ENCODE data around the gene COL5A1.

Gene COL5A1

DNA sequence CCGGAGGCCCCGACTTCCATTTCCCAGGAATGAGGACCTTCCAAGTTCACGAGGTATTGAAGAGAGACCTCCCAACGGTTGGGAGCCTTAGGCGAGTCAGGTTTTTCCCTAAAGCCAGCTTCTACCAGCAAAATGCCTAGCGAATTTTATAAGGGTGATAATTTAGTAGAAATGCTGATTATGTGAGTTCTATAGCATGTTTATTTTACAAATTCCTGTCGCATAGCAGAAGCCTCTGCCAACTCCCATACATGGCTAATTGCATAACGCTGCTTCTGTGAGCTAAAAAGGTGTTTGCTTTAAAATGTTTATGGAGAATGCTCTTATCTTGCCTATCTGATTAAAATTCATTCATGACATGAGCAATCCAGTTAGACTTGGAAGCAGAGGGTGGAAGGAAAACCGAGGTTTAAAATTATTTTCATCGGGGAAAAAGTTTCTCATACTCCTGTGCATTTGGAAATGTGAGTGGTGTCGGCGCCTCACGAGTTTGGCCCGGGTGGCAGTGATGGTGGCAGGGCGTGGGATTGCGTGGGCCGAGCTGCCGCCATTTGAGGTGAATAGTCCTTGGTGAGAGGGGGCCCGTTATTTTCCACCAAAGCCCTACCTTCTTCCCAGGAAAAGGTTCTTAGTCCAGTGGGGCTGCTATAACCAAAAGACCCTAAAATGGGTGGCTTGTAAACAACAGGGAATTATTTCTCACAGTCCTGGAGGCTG is 134.6 kb downstream of the COL5A1 start:
- peaks cover 95% of the 10 kb centered on the region for H3K4me1 ChIP-seq
- no peak overlapping the region for H3K27ac ChIP-seq
- H4K20me1 ChIP-seq, result peaks cover 32% of the 10 kb centered on the region
- TF ChIP-seq Cebpa-rat (IDR thresholded peaks at IDR 0.05), result no peak
- H3K9ac ChIP-seq, result no peak overlapping the region
- H3K9me3 ChIP-seq, result no peaks in the 10 kb centered on the region
- H3K36me3 ChIP-seq, result peaks cover 90% of the 10 kb centered on the region
- H3K27me3 ChIP-seq, result peaks cover 2% of the 10 kb centered on the region; the same call in 1 of the 2 replicates
- no peak overlapping the region for H3K4me3 ChIP-seq
- H3K4me2 ChIP-seq, result no peak overlapping the region

DNA sequence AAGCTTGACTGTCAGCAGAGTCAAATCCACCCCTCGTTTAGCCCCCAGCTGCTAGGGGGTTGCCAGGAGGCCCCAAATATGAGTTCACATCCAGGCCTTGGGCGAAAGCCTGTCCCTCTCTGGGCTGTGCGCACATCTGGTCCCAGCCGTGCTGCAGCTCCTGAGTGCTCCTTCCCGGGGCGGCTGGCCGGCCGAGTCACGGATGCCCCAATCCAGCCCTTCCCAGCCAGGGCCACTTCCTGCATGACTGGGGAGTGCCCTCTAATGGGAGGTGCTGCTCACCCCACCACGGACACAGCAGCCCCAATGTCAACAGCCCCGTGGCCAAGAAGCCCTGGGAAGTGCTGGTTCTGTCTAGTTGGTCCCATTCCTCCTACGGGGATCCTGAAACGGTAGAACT is 135.6 kb downstream of the COL5A1 start:
- Histone ChIP-seq H3K27me3 (peaks cover 5% of the 10 kb centered on the region; the same call in 1 of the 2 replicates), H3K4me2 (peak overlapping the region; percentile 17; the same call in 1 of the 2 replicates), H3K4me3 (no peak overlapping the region), H3K4me1 (peaks cover 95% of the 10 kb centered on the region), H3K36me3 (peaks cover 93% of the 10 kb centered on the region), H3K9me3 (no peaks in the 10 kb centered on the region), H3K9ac (no peak overlapping the region), H4K20me1 (peaks cover 41% of the 10 kb centered on the region), H3K27ac (0 out of 2 replicates have a peak overlapping the region, but pooled peaks have one; percentile 22)
- no peak for TF ChIP-seq Cebpa-rat (IDR thresholded peaks at IDR 0.05)

DNA sequence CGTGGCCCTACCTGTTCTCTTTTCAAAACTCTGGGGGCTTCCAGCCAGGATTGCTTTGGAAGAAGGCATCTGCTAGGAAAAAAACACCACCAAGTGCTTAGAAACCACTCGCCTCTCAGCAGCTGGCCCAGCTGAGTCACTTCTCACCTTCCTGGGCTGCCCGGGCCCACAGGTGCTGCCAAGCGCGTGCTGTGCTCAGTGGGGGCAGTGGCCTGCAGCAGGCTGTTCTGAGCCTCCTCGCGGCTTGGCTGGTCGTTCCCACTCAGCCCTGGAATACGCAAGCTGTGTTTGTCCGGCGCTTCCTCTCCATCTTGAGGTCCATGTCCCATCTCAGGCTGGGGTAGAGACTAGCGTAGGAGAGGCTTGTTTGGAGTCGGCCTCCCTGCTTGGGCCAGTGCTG is 136.6 kb downstream of the COL5A1 start:
- H3K4me1 ChIP-seq, result peaks cover 95% of the 10 kb centered on the region
- no peak overlapping the region for H3K27ac ChIP-seq
- TF ChIP-seq Cebpa-rat (IDR thresholded peaks at IDR 0.05), result no peak
- H3K27me3 ChIP-seq, result peaks cover 5% of the 10 kb centered on the region; the same call in 1 of the 2 replicates
- no peak overlapping the region for H3K4me3 ChIP-seq
- peak overlapping the region; percentile 81; the same call in 1 of the 2 replicates for H3K4me2 ChIP-seq
- no peak overlapping the region for H3K9ac ChIP-seq
- H3K9me3 ChIP-seq, result no peaks in the 10 kb centered on the region
- peaks cover 83% of the 10 kb centered on the region for H3K36me3 ChIP-seq
- peaks cover 51% of the 10 kb centered on the region for H4K20me1 ChIP-seq

DNA sequence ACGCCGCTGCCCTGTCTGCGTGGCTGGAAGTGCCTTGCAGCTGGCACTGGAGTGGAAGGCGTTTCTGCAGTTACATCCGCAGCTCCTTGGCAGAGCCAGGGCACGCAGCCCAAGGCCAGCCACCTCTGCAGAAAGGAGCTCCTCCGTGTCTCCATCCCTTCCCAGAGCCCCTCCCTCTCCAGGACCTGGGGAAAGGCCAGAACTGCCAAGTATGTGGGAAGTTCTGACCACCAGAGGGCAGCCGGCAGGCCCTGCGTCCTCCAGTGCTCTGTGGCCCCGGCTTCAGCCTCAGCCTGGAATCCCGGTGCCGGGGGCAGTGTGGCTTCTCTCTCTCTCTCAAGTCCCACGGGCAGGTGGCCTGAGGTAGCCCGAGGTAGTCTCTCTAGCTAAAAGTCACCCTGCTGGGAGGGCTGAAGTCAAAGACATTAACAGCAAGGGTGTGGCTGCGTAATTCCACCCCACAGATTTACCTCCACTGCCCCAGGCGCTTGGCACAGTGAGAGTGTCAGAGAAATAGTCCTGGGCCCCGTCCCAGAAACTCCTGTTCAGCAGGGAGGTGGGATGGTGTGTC is 137.3 kb downstream of the COL5A1 start:
- Histone ChIP-seq H3K4me3 (no peak overlapping the region), H3K27me3 (peaks cover 5% of the 10 kb centered on the region; the same call in 1 of the 2 replicates), H3K27ac (no peak overlapping the region), H3K9ac (no peak overlapping the region), H3K4me2 (peak overlapping the region; percentile 81), H3K36me3 (peaks cover 75% of the 10 kb centered on the region), H3K9me3 (no peaks in the 10 kb centered on the region), H3K4me1 (peaks cover 95% of the 10 kb centered on the region), H4K20me1 (peaks cover 58% of the 10 kb centered on the region)
- no peak for TF ChIP-seq Cebpa-rat (IDR thresholded peaks at IDR 0.05)

DNA sequence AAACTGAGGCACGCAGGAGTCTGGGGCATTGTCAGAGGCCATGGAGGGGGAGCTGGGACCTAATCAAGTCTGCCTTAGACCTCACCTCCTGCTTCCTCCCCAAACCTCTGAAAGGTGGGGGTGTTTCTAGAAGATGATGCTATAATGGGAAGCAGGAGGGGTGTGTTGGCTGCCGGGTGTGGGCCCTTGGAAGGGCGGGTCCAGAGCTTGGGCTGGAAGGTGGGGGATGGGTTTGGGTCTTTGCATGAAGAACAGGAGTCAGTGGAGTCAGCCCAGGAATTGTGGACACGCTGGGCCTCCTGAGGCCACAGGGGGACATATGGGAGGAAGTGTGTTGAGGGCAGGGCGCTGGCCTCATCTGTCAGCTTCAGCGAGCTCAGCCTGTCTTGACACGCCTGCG is 138.0 kb downstream of the COL5A1 start:
- Histone ChIP-seq H3K36me3 (peaks cover 68% of the 10 kb centered on the region), H3K27me3 (peaks cover 5% of the 10 kb centered on the region; the same call in 1 of the 2 replicates), H3K4me2 (peak overlapping the region; percentile 81), H4K20me1 (peaks cover 66% of the 10 kb centered on the region), H3K9ac (no peak overlapping the region; the same call in 1 of the 2 replicates), H3K4me1 (peaks cover 95% of the 10 kb centered on the region), H3K9me3 (no peaks in the 10 kb centered on the region), H3K27ac (no peak overlapping the region; the same call in 1 of the 2 replicates), H3K4me3 (no peak overlapping the region)
- TF ChIP-seq Cebpa-rat (IDR thresholded peaks at IDR 0.05), result no peak

- Histone ChIP-seq H4K20me1 (peaks cover 79% of the 10 kb centered on the region), H3K27me3 (peaks cover 5% of the 10 kb centered on the region; the same call in 1 of the 2 replicates), H3K4me2 (peak overlapping the region; percentile 81)
Observed at GRCh38 chr9:134781591-134782302, 140.1 kb downstream of the COL5A1 start.

GRCh38 chr9:134782921-134783698 is 141.5 kb downstream of the COL5A1 start:
- Histone ChIP-seq H3K36me3 (peaks cover 64% of the 10 kb centered on the region), H3K27me3 (peaks cover 5% of the 10 kb centered on the region; the same call in 1 of the 2 replicates), H3K9ac (peak overlapping the region; percentile 52; the same call in 1 of the 2 replicates), H3K9me3 (no peaks in the 10 kb centered on the region), H3K4me3 (no peak overlapping the region), H3K4me2 (peak overlapping the region; percentile 81), H3K4me1 (peaks cover 73% of the 10 kb centered on the region), H3K27ac (peak overlapping the region; percentile 35; the same call in 1 of the 2 replicates), H4K20me1 (peaks cover 76% of the 10 kb centered on the region)
- TF ChIP-seq Cebpa-rat (IDR thresholded peaks at IDR 0.05), result no peak

More at GRCh38 chr9:134781591-134782302, 140.1 kb downstream of the COL5A1 start:
- H3K9ac ChIP-seq, result 0 out of 2 replicates have a peak overlapping the region, but pooled peaks have one; percentile 29
- TF ChIP-seq Cebpa-rat (IDR thresholded peaks at IDR 0.05), result no peak
- H3K4me3 ChIP-seq, result no peak overlapping the region
- H3K4me1 ChIP-seq, result peaks cover 87% of the 10 kb centered on the region
- H3K36me3 ChIP-seq, result peaks cover 64% of the 10 kb centered on the region
- no peaks in the 10 kb centered on the region for H3K9me3 ChIP-seq
- no peak overlapping the region for H3K27ac ChIP-seq

GRCh38 chr9:134783699-134784039 is 142.1 kb downstream of the COL5A1 start:
- Histone ChIP-seq H3K27ac (no peak overlapping the region), H3K4me1 (peaks cover 68% of the 10 kb centered on the region), H3K36me3 (peaks cover 59% of the 10 kb centered on the region), H3K27me3 (peaks cover 5% of the 10 kb centered on the region; the same call in 1 of the 2 replicates), H3K4me2 (peak overlapping the region; percentile 81), H4K20me1 (peaks cover 71% of the 10 kb centered on the region), H3K9me3 (no peaks in the 10 kb centered on the region), H3K4me3 (no peak overlapping the region), H3K9ac (no peak overlapping the region; the same call in 1 of the 2 replicates)
- peak; percentile 96 for TF ChIP-seq Cebpa-rat (IDR thresholded peaks at IDR 0.05)
